ENCODE results near the gene CCK.

The CCK gene

GRCh38 chr3:42224658-42225421 lies 41.1 kb downstream of the CCK start:
- DNase-seq: no peak

GRCh38 chr3:42224178-42224577 lies 41.8 kb downstream of the CCK start:
- no peak for DNase-seq

- no peak for DNase-seq
Observed at GRCh38 chr3:42222942-42223693, 42.9 kb downstream of the CCK start.

GRCh38 chr3:42220436-42221121 lies 45.4 kb downstream of the CCK start:
- no peak for DNase-seq

- DNase-seq: no peak
Observed at GRCh38 chr3:42216931-42217333, 49.1 kb downstream of the CCK start.

GRCh38 chr3:42216302-42216701 lies 49.7 kb downstream of the CCK start:
- DNase-seq: no peak

- no peak for DNase-seq
Observed at GRCh38 chr3:42214565-42215283, 51.3 kb downstream of the CCK start.

- DNase-seq: no peak
Observed at GRCh38 chr3:42214064-42214463, 51.9 kb downstream of the CCK start.

GRCh38 chr3:42213417-42213816 lies 52.6 kb downstream of the CCK start:
- no peak for DNase-seq

- DNase-seq: no peak
Observed at GRCh38 chr3:42210726-42211125, 55.3 kb downstream of the CCK start.

GRCh38 chr3:42209917-42210316 lies 56.1 kb downstream of the CCK start:
- DNase-seq: no peak

Data from NCI-H526 treated with DMSO at 0.1 percent for 48 hours (cell line).